ENCODE measurements around the gene CTNNA1. TPM values are rescaled to one million over a fixed set of nuclear protein-coding genes. Genes with fewer than 3 reads are reported as not detected.
A peak's percentile ranks its signal among the peaks of the same experiment; 100 is the strongest.

CTNNA1 gene
- total RNA-seq, 1 experiment from 2014 or later = 315 TPM

GRCh38 chr5:138853132-138853531 lies 99.9 kb downstream of the CTNNA1 start:
- in situ Hi-C loops (cut with HindIII; ENCODE audit: low pct_unique_long_range_greater_than_20kb, low sequenced_read_pairs) = no loop called here
- DNase-seq (ENCODE audit: low read depth, low spot score) = no peak

GRCh38 chr5:138867011-138867410 lies 113.8 kb downstream of the CTNNA1 start:
- no peak for DNase-seq (ENCODE audit: low read depth, low spot score)
- in situ Hi-C loops (cut with HindIII; ENCODE audit: low pct_unique_long_range_greater_than_20kb, low sequenced_read_pairs) = no loop called here

GRCh38 chr5:138869038-138869437 lies 115.8 kb downstream of the CTNNA1 start:
- no peak for DNase-seq (ENCODE audit: low read depth, low spot score)
- in situ Hi-C loops (cut with HindIII; ENCODE audit: low pct_unique_long_range_greater_than_20kb, low sequenced_read_pairs) = no loop called here

- no peak for DNase-seq (ENCODE audit: low read depth, low spot score)
- in situ Hi-C loops (cut with HindIII; ENCODE audit: low pct_unique_long_range_greater_than_20kb, low sequenced_read_pairs) = no loop called here
Measured at GRCh38 chr5:138869763-138870500, 116.7 kb downstream of the CTNNA1 start.

GRCh38 chr5:138870611-138871010 lies 117.4 kb downstream of the CTNNA1 start:
- no peak for DNase-seq (ENCODE audit: low read depth, low spot score)
- in situ Hi-C loops (cut with HindIII; ENCODE audit: low pct_unique_long_range_greater_than_20kb, low sequenced_read_pairs) = no loop called here

- peak; percentile 56 for DNase-seq (ENCODE audit: low read depth, low spot score)
Measured at GRCh38 chr5:138872841-138873465, 119.7 kb downstream of the CTNNA1 start.

GRCh38 chr5:138873466-138874221 lies 120.4 kb downstream of the CTNNA1 start:
- DNase-seq (ENCODE audit: low read depth, low spot score) = no peak
- in situ Hi-C loops (cut with HindIII; ENCODE audit: low pct_unique_long_range_greater_than_20kb, low sequenced_read_pairs) = no loop called here

More at GRCh38 chr5:138872841-138873465, 119.7 kb downstream of the CTNNA1 start:
- in situ Hi-C loops (cut with HindIII; ENCODE audit: low pct_unique_long_range_greater_than_20kb, low sequenced_read_pairs) = no loop called here

GRCh38 chr5:138874241-138874640 lies 121.0 kb downstream of the CTNNA1 start:
- DNase-seq (ENCODE audit: low read depth, low spot score) = peak; percentile 15
- in situ Hi-C loops (cut with HindIII; ENCODE audit: low pct_unique_long_range_greater_than_20kb, low sequenced_read_pairs) = no loop called here

- peak; percentile 84 for DNase-seq (ENCODE audit: low read depth, low spot score)
- in situ Hi-C loops (cut with HindIII; ENCODE audit: low pct_unique_long_range_greater_than_20kb, low sequenced_read_pairs) = no loop called here
Measured at GRCh38 chr5:138874771-138875551, 121.7 kb downstream of the CTNNA1 start, which contains the start of gene LRRTM2. LRRTM2 (minus strand) TSS chr5:138875335; CDS start chr5:138874911, 424 bp downstream.

- no peak for DNase-seq (ENCODE audit: low read depth, low spot score)
- in situ Hi-C loops (cut with HindIII; ENCODE audit: low pct_unique_long_range_greater_than_20kb, low sequenced_read_pairs) = no loop called here
Measured at GRCh38 chr5:138875552-138875875, 122.3 kb downstream of the CTNNA1 start.

- DNase-seq (ENCODE audit: low read depth, low spot score) = no peak
- in situ Hi-C loops (cut with HindIII; ENCODE audit: low pct_unique_long_range_greater_than_20kb, low sequenced_read_pairs) = no loop called here
Measured at GRCh38 chr5:138875946-138876345, 122.7 kb downstream of the CTNNA1 start.

GRCh38 chr5:138876811-138877210 lies 123.6 kb downstream of the CTNNA1 start:
- in situ Hi-C loops (cut with HindIII; ENCODE audit: low pct_unique_long_range_greater_than_20kb, low sequenced_read_pairs) = no loop called here
- DNase-seq (ENCODE audit: low read depth, low spot score) = no peak

GRCh38 chr5:138878437-138879235 lies 125.4 kb downstream of the CTNNA1 start:
- in situ Hi-C loops (cut with HindIII; ENCODE audit: low pct_unique_long_range_greater_than_20kb, low sequenced_read_pairs) = no loop called here
- no peak for DNase-seq (ENCODE audit: low read depth, low spot score)

GRCh38 chr5:138883211-138883610 lies 130.0 kb downstream of the CTNNA1 start:
- in situ Hi-C loops (cut with HindIII; ENCODE audit: low pct_unique_long_range_greater_than_20kb, low sequenced_read_pairs) = no loop called here

GRCh38 chr5:138884094-138884493 lies 130.9 kb downstream of the CTNNA1 start:
- DNase-seq (ENCODE audit: low read depth, low spot score) = no peak
- in situ Hi-C loops (cut with HindIII; ENCODE audit: low pct_unique_long_range_greater_than_20kb, low sequenced_read_pairs) = no loop called here

More at GRCh38 chr5:138883211-138883610, 130.0 kb downstream of the CTNNA1 start:
- DNase-seq (ENCODE audit: low read depth, low spot score) = no peak

- in situ Hi-C loops (cut with HindIII; ENCODE audit: low pct_unique_long_range_greater_than_20kb, low sequenced_read_pairs) = no loop called here
- no peak for DNase-seq (ENCODE audit: low read depth, low spot score)
Measured at GRCh38 chr5:138884554-138884953, 131.3 kb downstream of the CTNNA1 start.

- DNase-seq (ENCODE audit: low read depth, low spot score) = no peak
- in situ Hi-C loops (cut with HindIII; ENCODE audit: low pct_unique_long_range_greater_than_20kb, low sequenced_read_pairs) = no loop called here
Measured at GRCh38 chr5:138889994-138890393, 136.8 kb downstream of the CTNNA1 start.
